Measurements from ENCODE around the gene PPP1R1C.

The PPP1R1C gene

GRCh38 chr2:182115258-182115657 is 129.6 kb downstream of the PPP1R1C start:
- no peak for FAIRE-seq

- no peak for FAIRE-seq
Measured at GRCh38 chr2:182116774-182117173, 131.1 kb downstream of the PPP1R1C start.

GRCh38 chr2:182117196-182117595 is 131.5 kb downstream of the PPP1R1C start:
- FAIRE-seq = no peak

GRCh38 chr2:182128821-182129707 is 143.4 kb downstream of the PPP1R1C start:
- no peak for FAIRE-seq

GRCh38 chr2:182132605-182133004 is 147.0 kb downstream of the PPP1R1C start:
- no peak for FAIRE-seq

GRCh38 chr2:182133195-182133891 is 147.7 kb downstream of the PPP1R1C start:
- no peak for FAIRE-seq

GRCh38 chr2:182134201-182134600 is 148.5 kb downstream of the PPP1R1C start:
- no peak for FAIRE-seq

GRCh38 chr2:182142062-182142461 is 156.4 kb downstream of the PPP1R1C start:
- no peak for FAIRE-seq

- no peak for FAIRE-seq
Measured at GRCh38 chr2:182144041-182144775, 158.6 kb downstream of the PPP1R1C start.

GRCh38 chr2:182144776-182145165 is 159.1 kb downstream of the PPP1R1C start:
- FAIRE-seq = no peak

GRCh38 chr2:182148344-182148743 is 162.7 kb downstream of the PPP1R1C start:
- no peak for FAIRE-seq

- FAIRE-seq = no peak
Measured at GRCh38 chr2:182163878-182164277, 178.2 kb downstream of the PPP1R1C start.

GRCh38 chr2:182164686-182165085 is 179.0 kb downstream of the PPP1R1C start:
- FAIRE-seq = no peak

- FAIRE-seq = no peak
Measured at GRCh38 chr2:182165202-182165601, 179.5 kb downstream of the PPP1R1C start.

- no peak for FAIRE-seq
Measured at GRCh38 chr2:182166406-182166805, 180.8 kb downstream of the PPP1R1C start.

GRCh38 chr2:182166841-182167240 is 181.2 kb downstream of the PPP1R1C start:
- FAIRE-seq = no peak
